HG02840 (cell line): ENCODE results near the gene TRIM3.

Experiments used
- ATAC-seq: cut with Tn5 transposase; IDR thresholded peaks from one replicate; pipeline ENCODE4 v1.9.1; 2021; ENCODE audit warnings: mild to moderate bottlenecking, moderate library complexity, moderate number of reproducible peaks; ENCODE audit not compliant: unreplicated experiment, low FRiP score

Gene TRIM3

GRCh38 chr11:6404342-6405051 lies 69.2 kb downstream of the TRIM3 start:
- ATAC-seq: no peak

GRCh38 chr11:6403539-6403938 lies 70.2 kb downstream of the TRIM3 start:
- no peak for ATAC-seq

- ATAC-seq: peak; percentile 66
These were observed 71.2 kb downstream of the TRIM3 start for GRCh38 chr11:6402561-6402981.

- peak; percentile 35 for ATAC-seq
These were observed 71.7 kb downstream of the TRIM3 start for GRCh38 chr11:6402061-6402470.

- no peak for ATAC-seq
These were observed 72.3 kb downstream of the TRIM3 start for GRCh38 chr11:6401464-6401863.

GRCh38 chr11:6400431-6401345 lies 73.1 kb downstream of the TRIM3 start:
- ATAC-seq: no peak
